ENCODE measurements around the gene ESPN.

ESPN gene

GRCh38 chr1:6483017-6483760 is 58.6 kb downstream of the ESPN start:
- no peak overlapping the region for H3K27ac ChIP-seq
- TF ChIP-seq CTCF (IDR thresholded peaks at IDR 0.05): peak; percentile 56
- TF ChIP-seq ZFX (IDR thresholded peaks at IDR 0.05; ENCODE audit: borderline replicate concordance): no peak

GRCh38 chr1:6483761-6484117 is 59.2 kb downstream of the ESPN start:
- TF ChIP-seq ZFX (IDR thresholded peaks at IDR 0.05; ENCODE audit: borderline replicate concordance) (no peak), CTCF (IDR thresholded peaks at IDR 0.05) (no peak)

GRCh38 chr1:6484826-6485167 is 60.2 kb downstream of the ESPN start:
- TF ChIP-seq CTCF (IDR thresholded peaks at IDR 0.05): no peak
- no peak for TF ChIP-seq ZFX (IDR thresholded peaks at IDR 0.05; ENCODE audit: borderline replicate concordance)
- no peak overlapping the region for H3K27ac ChIP-seq

More at GRCh38 chr1:6483761-6484117, 59.2 kb downstream of the ESPN start:
- no peak overlapping the region for H3K27ac ChIP-seq

- no peak overlapping the region for H3K27ac ChIP-seq
- TF ChIP-seq CTCF (IDR thresholded peaks at IDR 0.05): no peak
Observed at GRCh38 chr1:6485168-6486101, 60.9 kb downstream of the ESPN start.

GRCh38 chr1:6486433-6487011 is 61.9 kb downstream of the ESPN start:
- no peak overlapping the region for H3K27ac ChIP-seq
- TF ChIP-seq ZFX (IDR thresholded peaks at IDR 0.05; ENCODE audit: borderline replicate concordance) (no peak), CTCF (IDR thresholded peaks at IDR 0.05) (peak; percentile 96)

GRCh38 chr1:6487804-6488484 is 63.4 kb downstream of the ESPN start:
- H3K27ac ChIP-seq: no peak overlapping the region
- TF ChIP-seq CTCF (IDR thresholded peaks at IDR 0.05) (no peak), ZFX (IDR thresholded peaks at IDR 0.05; ENCODE audit: borderline replicate concordance) (no peak)

Data from 22Rv1 (cell line).